CD14-positive monocyte (primary cell): ENCODE measurements around the gene SNX9. TPM values are rescaled to one million over a fixed set of nuclear protein-coding genes. Genes with fewer than 3 reads are reported as not detected.

Experiments used
- DNase-seq, 3 donors: peaks; one replicate each; pipeline ENCODE4 v3.0.0-alpha.2; 2011 to 2022
- H2AFZ ChIP-seq: 2 replicates; pipeline ENCODE4 v1.6.0; 2012; ENCODE audit warnings: mild to moderate bottlenecking, low read depth, low read length, inconsistent platforms; ENCODE audit not compliant: insufficient read depth, poor library complexity, severe bottlenecking
- H3K27ac ChIP-seq, 2 donors: 1 replicate in 1 of 2; 2 replicates in 1 of 2; pipeline ENCODE4 v1.5.1; 2012 to 2013; ENCODE audit warnings: low read length in 2 of 2, control low read depth in 1 of 2, inconsistent platforms in 1 of 2, low read depth in 1 of 2, mild to moderate bottlenecking in 1 of 2
- H3K27me3 ChIP-seq, 2 donors: one replicate each; pipeline versions ENCODE4 v1.6.0 to v1.6.1; 2011 to 2013; ENCODE audit warnings: low read length in 2 of 2; ENCODE audit not compliant: control insufficient read depth in 2 of 2, insufficient read depth in 2 of 2
- H3K36me3 ChIP-seq, 2 donors: replicated peaks in 1 of 2; 1 replicate in 1 of 2; 2 replicates in 1 of 2; pipeline versions ENCODE4 v1.5.1 to v1.6.1; 2012 to 2013; ENCODE audit warnings: low read length in 2 of 2, control low read depth in 1 of 2, inconsistent platforms in 1 of 2, mild to moderate bottlenecking in 1 of 2; ENCODE audit not compliant: insufficient read depth in 2 of 2, control insufficient read depth in 1 of 2
- H3K4me1 ChIP-seq, 2 donors: 1 replicate in 1 of 2; 2 replicates in 1 of 2; pipeline versions ENCODE4 v1.5.1 to v1.6.1; 2012 to 2013; ENCODE audit warnings: low read length in 2 of 2, control low read depth in 1 of 2, inconsistent platforms in 1 of 2, mild to moderate bottlenecking in 1 of 2, moderate library complexity in 1 of 2; ENCODE audit not compliant: insufficient read depth in 2 of 2, control insufficient read depth in 1 of 2
- H3K4me2 ChIP-seq: replicated peaks from 2 replicates; pipeline ENCODE3; 2012; ENCODE audit warnings: low read length, moderate library complexity, mild to moderate bottlenecking; ENCODE audit not compliant: poor library complexity, severe bottlenecking; ENCODE audit errors: extremely low read depth
- H3K4me3 ChIP-seq, 3 experiments: fragments of 200-600 bp in 1 of 3; sonication (generic) in 1 of 3; replicated peaks in 1 of 3; 1 replicate in 2 of 3; 2 replicates in 1 of 3; pipeline ENCODE4 v1.5.1; 2011 to 2013; ENCODE audit warnings: low read length in 3 of 3, mild to moderate bottlenecking in 3 of 3, control low read depth in 2 of 3, low read depth in 2 of 3, inconsistent platforms in 1 of 3, moderate library complexity in 1 of 3
- H3K79me2 ChIP-seq: 2 replicates; pipeline ENCODE4 v1.6.0; 2012; ENCODE audit warnings: mild to moderate bottlenecking, control low read depth, inconsistent platforms, low read length, moderate library complexity; ENCODE audit not compliant: insufficient read depth
- H3K9ac ChIP-seq: 2 replicates; pipeline ENCODE4 v1.6.0; 2017; ENCODE audit warnings: low read length, mild to moderate bottlenecking; ENCODE audit not compliant: insufficient read depth, poor library complexity, severe bottlenecking
- H3K9me3 ChIP-seq, 2 donors: replicated peaks in 1 of 2; 1 replicate in 1 of 2; 2 replicates in 1 of 2; pipeline versions ENCODE4 v1.5.1 to v1.6.1; 2012 to 2013; ENCODE audit warnings: low read length in 2 of 2, control low read depth in 1 of 2; ENCODE audit not compliant: control insufficient read depth in 1 of 2, insufficient read depth in 1 of 2
- H4K20me1 ChIP-seq: 2 replicates; pipeline ENCODE4 v1.6.0; 2012; ENCODE audit warnings: mild to moderate bottlenecking, low read length, control low read depth, moderate library complexity; ENCODE audit not compliant: insufficient read depth
- H3K27ac Mint-ChIP-seq, 7 donors: one replicate each; pipeline ENCODE4 v1.8.0; 2020; ENCODE audit warnings: mild to moderate bottlenecking in 7 of 7, mixed read lengths in 7 of 7, moderate library complexity in 6 of 7, inconsistent platforms in 2 of 7
- H3K27me3 Mint-ChIP-seq, 3 donors: one replicate each; pipeline ENCODE4 v1.8.0; 2021 to 2022; ENCODE audit warnings: low read depth in 3 of 3, mild to moderate bottlenecking in 3 of 3, mixed read lengths in 3 of 3, moderate library complexity in 3 of 3, inconsistent platforms in 1 of 3
- H3K36me3 Mint-ChIP-seq, 2 donors: one replicate each; pipeline ENCODE4 v1.8.0; 2020; ENCODE audit warnings: mixed read lengths in 2 of 2, inconsistent platforms in 1 of 2, mild to moderate bottlenecking in 1 of 2
- H3K4me1 Mint-ChIP-seq: one replicate; pipeline ENCODE4 v1.8.0; 2020; ENCODE audit warnings: mild to moderate bottlenecking, mixed read lengths
- H3K4me3 Mint-ChIP-seq, 2 donors: one replicate each; pipeline ENCODE4 v1.8.0; 2020; ENCODE audit warnings: mild to moderate bottlenecking in 2 of 2, mixed read lengths in 2 of 2, moderate library complexity in 1 of 2
- H3K9me3 Mint-ChIP-seq, 7 donors: one replicate each; pipeline ENCODE4 v1.8.0; 2020 to 2022; ENCODE audit warnings: mixed read lengths in 7 of 7, mild to moderate bottlenecking in 6 of 7, moderate library complexity in 6 of 7, inconsistent platforms in 2 of 7
- WGBS: methylation state at CpG from one replicate; pipeline ENCODE4 v1.1.5; 2013; ENCODE audit warnings: missing lambda C conversion rate; ENCODE audit not compliant: insufficient coverage; 5-methylcytosine and 5-hydroxymethylcytosine counted together
- intact Hi-C, 2 donors: fragments of 100-400 bp; cut with micrococcal nuclease; formaldehyde crosslinking; loops; one replicate each; pipeline versions ENCODE4 v1.15.0 to v1.15.1; 2023
- polyA plus RNA-seq, 3 donors: library from polyadenylated mRNA; depleted of rRNA in 1 of 3; unstranded in 2 of 3; stranded (reverse) in 1 of 3; fragments of 300-500 nt in 2 of 3; fragments of >200 nt in 1 of 3; fragmentation: Illumina TruSeq in 2 of 3; gene quantifications; 1 replicate in 2 of 3; 2 replicates in 1 of 3; pipeline ENCODE4 v1.2.3, GENCODE V29; 2012 to 2021
- TF ChIP-seq, protein P1 (sequence below): fragments of 200-600 bp; IDR thresholded peaks from one replicate; pipeline ENCODE4 v1.8.0; 2022; ENCODE audit warnings: antibody characterized with exemption, mild to moderate bottlenecking

The SNX9 gene
- polyA plus RNA-seq, 3 donors = 5.5 to 8.1 (median 7.2) TPM

DNA sequence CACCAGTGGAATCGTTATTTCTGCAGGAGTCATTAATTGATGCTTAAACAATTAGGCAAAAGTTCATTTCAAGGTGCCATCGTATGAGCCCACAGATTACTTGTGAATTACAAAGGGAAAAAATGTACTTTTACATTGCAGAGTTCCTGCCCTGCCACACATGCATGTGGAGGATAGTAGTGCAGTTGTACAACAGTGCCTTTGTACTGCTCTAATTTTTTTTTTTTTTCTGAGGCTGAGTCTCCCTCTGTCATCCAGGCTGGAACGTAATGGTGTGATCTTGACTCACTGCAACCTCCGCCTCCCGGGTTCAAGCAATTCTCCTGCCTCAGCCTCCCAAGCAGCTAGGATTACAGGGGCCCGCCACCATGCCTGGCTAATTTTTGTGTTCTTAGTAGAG lies 132.6 kb downstream of the SNX9 start:
- intact Hi-C loops = no loop called here
- WGBS = 100% methylated on average over 2 of the region's 6 CpGs
- TF ChIP-seq, protein P1, sequence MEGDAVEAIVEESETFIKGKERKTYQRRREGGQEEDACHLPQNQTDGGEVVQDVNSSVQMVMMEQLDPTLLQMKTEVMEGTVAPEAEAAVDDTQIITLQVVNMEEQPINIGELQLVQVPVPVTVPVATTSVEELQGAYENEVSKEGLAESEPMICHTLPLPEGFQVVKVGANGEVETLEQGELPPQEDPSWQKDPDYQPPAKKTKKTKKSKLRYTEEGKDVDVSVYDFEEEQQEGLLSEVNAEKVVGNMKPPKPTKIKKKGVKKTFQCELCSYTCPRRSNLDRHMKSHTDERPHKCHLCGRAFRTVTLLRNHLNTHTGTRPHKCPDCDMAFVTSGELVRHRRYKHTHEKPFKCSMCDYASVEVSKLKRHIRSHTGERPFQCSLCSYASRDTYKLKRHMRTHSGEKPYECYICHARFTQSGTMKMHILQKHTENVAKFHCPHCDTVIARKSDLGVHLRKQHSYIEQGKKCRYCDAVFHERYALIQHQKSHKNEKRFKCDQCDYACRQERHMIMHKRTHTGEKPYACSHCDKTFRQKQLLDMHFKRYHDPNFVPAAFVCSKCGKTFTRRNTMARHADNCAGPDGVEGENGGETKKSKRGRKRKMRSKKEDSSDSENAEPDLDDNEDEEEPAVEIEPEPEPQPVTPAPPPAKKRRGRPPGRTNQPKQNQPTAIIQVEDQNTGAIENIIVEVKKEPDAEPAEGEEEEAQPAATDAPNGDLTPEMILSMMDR = no peak

DNA sequence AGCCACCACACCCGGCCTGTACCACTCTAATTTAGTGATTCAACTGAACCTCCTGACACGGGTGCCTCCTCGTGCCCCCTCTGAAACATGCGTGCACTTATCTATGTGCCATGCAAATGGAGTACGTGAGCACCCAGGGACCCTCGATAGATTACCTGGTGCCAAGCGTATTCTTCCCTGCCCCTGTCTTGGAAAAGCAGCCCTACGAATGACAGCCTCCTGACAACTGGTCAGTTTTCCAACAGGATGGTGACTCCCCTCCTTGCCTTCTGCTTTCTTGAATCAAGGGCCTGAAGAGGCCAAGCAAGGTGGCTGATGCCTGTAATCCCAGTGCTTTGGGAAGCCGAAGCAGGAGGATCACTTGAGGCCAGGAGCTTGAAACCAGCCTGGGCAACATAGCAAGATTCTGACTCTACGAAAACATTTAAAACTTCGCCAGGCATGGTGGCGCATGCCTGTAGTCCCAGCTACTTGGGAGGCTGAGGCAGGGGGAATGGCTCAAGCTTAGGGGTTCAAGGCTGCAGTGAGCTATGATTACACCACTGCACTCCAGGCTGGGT lies 133.2 kb downstream of the SNX9 start:
- Mint-ChIP-seq H3K4me1 (peaks cover 2% of the 10 kb centered on the region), H3K27ac (no peak overlapping the region), H3K9me3 (peaks cover 15 to 37% (median 32%) of the 10 kb centered on the region in 7 donors), H3K4me3 (no peak overlapping the region), H3K27me3 (peaks cover 6 to 18% (median 7%) of the 10 kb centered on the region in 3 donors), H3K36me3 (no peaks in the 10 kb centered on the region)
- Histone ChIP-seq H3K4me1 (no peaks in the 10 kb centered on the region), H3K36me3 (no peaks in the 10 kb centered on the region), H3K27me3 (no peaks in the 10 kb centered on the region), H3K4me3 (no peak overlapping the region), H3K9ac (no peak overlapping the region), H3K79me2 (no peaks in the 10 kb centered on the region), H2AFZ (no peak overlapping the region), H3K27ac (no peak overlapping the region), H3K4me2 (no peak overlapping the region), H4K20me1 (no peaks in the 10 kb centered on the region), H3K9me3 (peaks cover 20 to 29% of the 10 kb centered on the region in 2 donors)
- intact Hi-C loops = no loop called here
- WGBS = 99% methylated on average over 11 of the region's 12 CpGs
- no peak for DNase-seq
- TF ChIP-seq, protein P1 = no peak

More for the DNA sequence above, 132.6 kb downstream of the SNX9 start:
- Histone ChIP-seq H3K27ac (no peak overlapping the region), H3K79me2 (no peaks in the 10 kb centered on the region), H3K9me3 (peaks cover 20 to 29% of the 10 kb centered on the region in 2 donors), H3K4me3 (no peak overlapping the region), H2AFZ (no peak overlapping the region), H3K4me2 (no peak overlapping the region), H3K27me3 (no peaks in the 10 kb centered on the region), H3K9ac (no peak overlapping the region), H3K4me1 (no peaks in the 10 kb centered on the region), H3K36me3 (no peaks in the 10 kb centered on the region), H4K20me1 (no peaks in the 10 kb centered on the region)
- peaks cover 15 to 37% (median 32%) of the 10 kb centered on the region in 7 donors for H3K9me3 Mint-ChIP-seq
- no peak for DNase-seq
- H3K4me3 Mint-ChIP-seq = no peak overlapping the region
- H3K36me3 Mint-ChIP-seq = no peaks in the 10 kb centered on the region
- H3K4me1 Mint-ChIP-seq = peaks cover 2% of the 10 kb centered on the region
- H3K27me3 Mint-ChIP-seq = peaks cover 6 to 18% (median 7%) of the 10 kb centered on the region in 3 donors
- no peak overlapping the region for H3K27ac Mint-ChIP-seq
